GM18873 (cell line): Measurements from ENCODE around the gene SLC2A10.

ENCODE experiments used
- ATAC-seq: cut with Tn5 transposase; IDR thresholded peaks from one replicate; pipeline ENCODE4 v1.9.1; 2021; ENCODE audit warnings: mild to moderate bottlenecking, moderate library complexity, moderate number of reproducible peaks; ENCODE audit not compliant: unreplicated experiment, low FRiP score

The SLC2A10 gene

GRCh38 chr20:46701986-46702385 is 7.5 kb upstream of the SLC2A10 start:
- ATAC-seq = no peak

GRCh38 chr20:46702447-46703203 is 6.8 kb upstream of the SLC2A10 start:
- no peak for ATAC-seq

GRCh38 chr20:46703435-46703834 is 6.0 kb upstream of the SLC2A10 start:
- ATAC-seq = no peak

GRCh38 chr20:46704714-46705377 is 4.6 kb upstream of the SLC2A10 start:
- no peak for ATAC-seq

- no peak for ATAC-seq
Measured at GRCh38 chr20:46705378-46705729, 4.1 kb upstream of the SLC2A10 start.

- ATAC-seq = no peak
Measured at GRCh38 chr20:46706242-46706641, 3.2 kb upstream of the SLC2A10 start.

- ATAC-seq = no peak
Measured at GRCh38 chr20:46708172-46708860, 1.1 kb upstream of the SLC2A10 start.

- ATAC-seq = no peak
Measured at GRCh38 chr20:46709055-46709458, 392 bp upstream of the SLC2A10 start.

GRCh38 chr20:46710153-46710913 is 884 bp downstream of the SLC2A10 start:
- ATAC-seq = no peak

- ATAC-seq = no peak
Measured at GRCh38 chr20:46712056-46712636, 2.7 kb downstream of the SLC2A10 start.

GRCh38 chr20:46713957-46714834 is 4.7 kb downstream of the SLC2A10 start:
- ATAC-seq = no peak

- ATAC-seq = no peak
Measured at GRCh38 chr20:46715292-46715756, 5.9 kb downstream of the SLC2A10 start.

GRCh38 chr20:46717818-46718541 is 8.5 kb downstream of the SLC2A10 start:
- no peak for ATAC-seq

GRCh38 chr20:46720019-46720418 is 10.6 kb downstream of the SLC2A10 start:
- ATAC-seq = no peak

- ATAC-seq = no peak
Measured at GRCh38 chr20:46720776-46721425, 11.5 kb downstream of the SLC2A10 start.

GRCh38 chr20:46721476-46721875 is 12.0 kb downstream of the SLC2A10 start:
- no peak for ATAC-seq

GRCh38 chr20:46722450-46722849 is 13.0 kb downstream of the SLC2A10 start:
- no peak for ATAC-seq

- ATAC-seq = no peak
Measured at GRCh38 chr20:46723039-46723438, 13.6 kb downstream of the SLC2A10 start.
